ENCODE measurements around the gene MECP2. TPM values are rescaled to one million over a fixed set of nuclear protein-coding genes. Genes with fewer than 3 reads are reported as not detected.
"Not testable (repeated sequence)": the region's sequence is repeated elsewhere in the genome, so short reads cannot be mapped to it uniquely, and the experiment has no call there.

Gene MECP2
- total RNA-seq, result 10 to 100 TPM; 53.6 to 55.0 TPM
- long read RNA-seq, donor 1, full-length matches to known transcripts, result 7 of 26 reads
- long read RNA-seq, donor 1, partial matches to known transcripts, result 2 of 26 reads
- long read RNA-seq, donor 1, other reads (novel, unspliced or antisense), result 17 of 26 reads
- long read RNA-seq, donor 2, full-length matches to known transcripts, result 3 of 20 reads
- long read RNA-seq, donor 2, partial matches to known transcripts, result 4 of 20 reads
- long read RNA-seq, donor 2, other reads (novel, unspliced or antisense), result 13 of 20 reads

DNA sequence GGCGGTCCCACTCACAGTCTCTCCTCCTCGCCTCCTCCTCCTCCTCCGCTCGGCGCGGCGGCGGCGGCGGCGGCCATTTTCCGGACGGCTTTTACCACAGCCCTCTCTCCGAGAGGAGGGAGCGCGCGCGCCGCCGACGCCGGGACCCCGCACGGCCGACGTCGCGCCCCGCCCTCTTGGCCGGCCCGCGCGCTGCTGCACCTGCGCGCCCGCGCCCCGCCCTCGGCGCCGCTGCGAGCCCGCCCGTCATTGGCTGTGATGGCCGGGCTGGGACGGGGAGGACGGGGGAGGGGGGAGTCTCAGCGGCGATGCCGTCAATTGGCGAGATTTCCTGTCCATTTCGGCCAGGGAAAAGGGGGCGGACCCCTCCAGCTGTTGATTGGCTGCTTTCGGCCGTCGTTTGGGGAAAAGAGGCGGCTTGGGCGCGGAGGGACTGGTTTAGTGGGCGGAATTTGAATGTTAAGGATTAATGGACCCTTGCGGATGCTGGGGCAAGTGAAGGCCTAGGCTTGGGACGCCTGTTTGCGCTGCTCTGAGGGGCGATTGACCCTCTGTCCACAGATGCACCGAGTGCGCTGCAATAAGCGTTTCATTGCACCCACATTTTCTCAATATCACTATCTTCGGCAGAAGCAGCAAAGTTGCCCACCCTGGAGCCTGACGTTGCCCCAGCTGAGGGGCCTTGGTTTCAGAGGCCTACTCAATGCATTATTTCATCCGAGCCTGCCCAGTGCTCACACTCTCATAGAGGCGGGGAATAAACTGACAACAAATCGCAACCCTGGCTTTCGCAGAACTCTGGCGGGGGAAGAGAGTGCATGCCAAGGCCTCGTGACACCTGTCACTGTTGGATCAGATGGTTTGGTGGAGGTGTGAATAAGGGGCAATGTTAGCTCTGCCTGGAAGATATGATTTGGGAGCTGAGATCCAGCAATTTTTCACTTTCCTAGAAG lies at the start of gene MECP2:
Gene MECP2 (minus strand): TSS at position 129 of the 953 bp plus-strand sequence.
- peak; percentile 96 for DNase-seq (ENCODE audit: low spot score)
- intact Hi-C loops (cut with DNase I), result no loop called here

- DNase-seq (ENCODE audit: low spot score); intact Hi-C loops (cut with DNase I): not testable (repeated sequence)
Observed at GRCh38 chrX:154144010-154144409, 46.5 kb upstream of the MECP2 start, which contains the start of gene OPN1LW. TSS of gene OPN1LW (plus strand) at chrX:154144243. CDS start at chrX:154144284, 41 bp downstream.

DNA sequence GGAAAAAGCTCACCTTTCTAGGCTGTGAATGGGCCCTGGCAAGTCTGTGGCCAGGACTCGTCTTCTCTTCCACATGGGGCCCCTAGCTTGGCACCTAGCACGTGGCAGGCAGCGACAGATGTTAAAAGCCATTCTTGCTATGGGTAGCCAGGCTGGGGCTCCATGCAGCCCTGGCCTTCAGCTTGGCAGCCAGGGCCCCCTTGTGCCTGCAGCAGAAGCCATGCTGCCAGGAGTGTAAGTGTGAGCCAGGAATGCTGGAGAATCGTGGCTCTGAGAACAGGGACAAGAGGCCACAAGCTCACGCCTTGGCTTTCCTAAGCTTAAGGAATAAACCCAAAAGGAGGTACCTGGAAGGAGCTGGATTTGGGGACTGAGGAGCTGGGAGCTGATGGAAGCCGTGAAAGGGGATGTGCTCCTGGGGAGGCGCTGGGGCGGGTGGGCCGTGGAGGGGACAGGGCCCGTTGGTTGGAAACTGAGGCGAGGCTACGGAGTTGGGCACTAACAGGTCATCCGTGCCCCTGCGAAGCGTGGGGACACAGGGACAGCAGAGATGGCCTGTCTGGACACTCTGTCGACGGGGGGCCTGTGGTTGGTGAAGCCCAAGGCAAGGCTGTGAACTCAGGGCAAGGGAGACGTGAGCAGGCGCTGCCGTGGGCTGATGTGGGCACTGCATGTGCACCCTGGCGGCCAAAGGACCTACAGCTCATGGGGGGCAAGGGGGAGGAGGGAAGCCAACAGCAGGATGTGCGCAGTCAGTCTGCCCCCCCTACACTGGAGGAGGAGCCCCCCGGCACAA lies 45.6 kb upstream of the MECP2 start:
- intact Hi-C loops (cut with DNase I), result no loop called here
- no peak for DNase-seq (ENCODE audit: low spot score)

- no peak for DNase-seq (ENCODE audit: low spot score)
Observed at GRCh38 chrX:154142386-154142785, 44.9 kb upstream of the MECP2 start.

GRCh38 chrX:154140742-154141141 lies 43.2 kb upstream of the MECP2 start:
- no peak for DNase-seq (ENCODE audit: low spot score)
- intact Hi-C loops (cut with DNase I), result no loop called here

More at GRCh38 chrX:154142386-154142785, 44.9 kb upstream of the MECP2 start:
- intact Hi-C loops (cut with DNase I), result no loop called here

GRCh38 chrX:154140206-154140605 lies 42.7 kb upstream of the MECP2 start:
- no peak for DNase-seq (ENCODE audit: low spot score)
- intact Hi-C loops (cut with DNase I), result no loop called here

DNA sequence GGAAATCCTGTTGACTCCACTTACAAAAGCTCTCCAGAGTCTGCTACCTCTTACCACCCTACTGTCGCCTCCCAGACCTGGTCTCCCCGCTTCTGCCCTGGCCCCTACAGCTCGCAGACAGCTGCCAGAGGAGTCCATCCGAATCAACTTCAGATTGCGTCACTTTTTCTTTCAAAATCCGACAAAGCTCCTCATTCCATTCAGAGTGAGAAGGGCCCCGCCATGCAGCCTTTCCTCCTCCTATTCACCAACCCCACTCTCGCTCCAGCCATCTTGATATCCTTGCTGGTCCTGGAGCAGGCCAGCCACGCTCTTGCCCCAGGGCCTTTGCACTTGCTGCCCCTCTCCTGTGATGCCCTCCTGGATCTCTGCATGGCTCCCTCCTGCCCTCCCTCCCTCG lies 41.3 kb upstream of the MECP2 start:
- intact Hi-C loops (cut with DNase I), result no loop called here
- no peak for DNase-seq (ENCODE audit: low spot score)

DNA sequence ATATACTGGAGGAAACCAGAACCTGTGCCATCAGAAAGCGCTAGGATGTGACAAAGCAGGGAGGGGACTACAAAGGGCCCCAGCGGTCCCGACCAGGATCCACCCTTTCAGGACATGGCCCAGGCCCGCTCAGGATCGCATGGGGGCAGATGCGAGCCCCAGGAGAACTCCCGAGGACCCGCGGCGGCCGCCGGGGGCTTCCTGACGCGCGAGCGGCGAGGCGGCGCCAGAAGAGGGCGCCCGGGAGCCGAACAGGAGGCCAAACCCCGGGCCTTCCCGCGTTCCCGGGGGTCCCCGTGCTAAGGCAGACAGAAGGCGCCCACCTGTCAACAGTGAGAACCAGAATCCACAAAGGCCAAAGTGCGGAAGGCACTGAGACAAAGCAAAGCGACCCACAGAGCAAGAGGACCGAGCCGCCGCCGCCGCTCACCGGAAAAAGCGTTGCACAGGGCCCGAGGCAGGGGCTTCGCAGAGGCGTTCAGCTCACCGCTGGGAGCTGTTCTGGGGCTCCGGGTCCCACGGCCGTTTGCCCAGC lies 39.2 kb upstream of the MECP2 start:
- intact Hi-C loops (cut with DNase I), result no loop called here
- DNase-seq (ENCODE audit: low spot score), result peak; percentile 89

- no peak for DNase-seq (ENCODE audit: low spot score)
Observed at GRCh38 chrX:154135458-154136229, 38.1 kb upstream of the MECP2 start.

DNA sequence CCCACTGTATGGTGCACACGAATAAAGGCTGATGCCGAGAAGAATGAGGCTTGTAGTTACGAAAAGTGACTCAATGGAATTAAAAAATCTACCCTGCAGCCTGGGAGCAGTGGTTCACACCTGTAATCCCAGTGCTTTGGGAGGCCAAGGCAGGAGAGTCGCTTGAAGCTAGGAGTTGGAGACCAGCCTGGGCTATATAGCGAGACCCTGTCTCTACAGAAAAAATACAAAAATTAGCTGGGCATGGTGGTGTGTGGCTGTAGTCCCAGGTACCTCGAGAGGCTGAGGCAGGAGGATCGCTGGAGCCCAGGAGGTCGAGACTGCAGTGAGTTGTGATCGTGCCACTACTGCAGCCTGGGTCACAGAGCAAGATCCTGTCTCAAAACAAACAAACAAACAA lies 34.8 kb upstream of the MECP2 start:
- intact Hi-C loops (cut with DNase I), result no loop called here
- no peak for DNase-seq (ENCODE audit: low spot score)

More at GRCh38 chrX:154135458-154136229, 38.1 kb upstream of the MECP2 start:
- intact Hi-C loops (cut with DNase I), result no loop called here

DNA sequence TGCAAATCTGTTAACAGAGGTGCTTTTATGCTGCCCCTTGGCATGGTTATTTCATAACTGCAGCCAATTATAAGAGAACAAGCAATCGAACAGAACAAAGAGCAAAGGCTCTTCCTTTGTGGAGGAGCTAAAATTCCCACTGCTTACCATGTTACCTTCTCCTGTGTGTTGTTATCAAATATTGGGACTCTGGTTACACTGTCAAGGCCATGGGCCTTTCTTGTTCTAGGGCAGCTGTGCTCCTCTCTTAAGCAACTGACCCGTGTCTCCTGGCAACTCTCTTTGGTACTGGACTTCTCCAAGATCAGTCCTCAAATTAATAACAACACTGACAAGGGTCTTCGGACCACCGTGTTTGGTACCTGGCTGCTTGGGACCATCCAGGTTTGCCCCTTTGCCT lies 34.4 kb upstream of the MECP2 start:
- intact Hi-C loops (cut with DNase I), result no loop called here
- no peak for DNase-seq (ENCODE audit: low spot score)

- DNase-seq (ENCODE audit: low spot score), result no peak
- intact Hi-C loops (cut with DNase I), result no loop called here
Observed at GRCh38 chrX:154126101-154126500, 28.6 kb upstream of the MECP2 start.

GRCh38 chrX:154125391-154126040 lies 28.0 kb upstream of the MECP2 start:
- intact Hi-C loops (cut with DNase I), result no loop called here

GRCh38 chrX:154123241-154124219 lies 26.0 kb upstream of the MECP2 start:
- intact Hi-C loops (cut with DNase I), result no loop called here
- no peak for DNase-seq (ENCODE audit: low spot score)

More at GRCh38 chrX:154125391-154126040, 28.0 kb upstream of the MECP2 start:
- no peak for DNase-seq (ENCODE audit: low spot score)

GRCh38 chrX:154121961-154122360 lies 24.4 kb upstream of the MECP2 start:
- intact Hi-C loops (cut with DNase I), result no loop called here
- DNase-seq (ENCODE audit: low spot score), result no peak

DNA sequence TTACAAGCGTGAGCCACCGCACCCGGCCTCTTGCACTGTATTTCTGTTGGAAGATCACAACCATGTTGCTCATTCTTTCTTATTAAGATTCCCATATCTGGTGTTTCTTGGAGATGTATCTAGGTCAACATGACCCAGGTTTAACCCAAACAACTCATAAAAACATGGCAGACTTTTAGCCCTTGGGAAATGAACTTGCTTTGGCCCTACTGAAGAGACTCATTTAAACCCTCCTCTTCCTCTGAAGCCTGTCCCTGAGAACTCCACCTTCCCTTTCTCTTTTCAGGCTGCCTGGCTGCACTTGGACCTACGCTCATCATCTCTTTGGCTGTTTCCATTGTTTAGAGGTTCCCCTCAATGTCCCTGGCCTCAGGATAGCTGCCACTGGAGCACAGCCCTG lies 23.7 kb upstream of the MECP2 start:
- no peak for DNase-seq (ENCODE audit: low spot score)
- intact Hi-C loops (cut with DNase I), result no loop called here

- DNase-seq (ENCODE audit: low spot score), result no peak
- intact Hi-C loops (cut with DNase I), result no loop called here
Observed at GRCh38 chrX:154120567-154120966, 23.1 kb upstream of the MECP2 start.

All from posterior vena cava (tissue), 2 donors.